Measurements from ENCODE around the gene PMAIP1. TPM values are rescaled to one million over a fixed set of nuclear protein-coding genes. Genes with fewer than 3 reads are reported as not detected.

Gene PMAIP1
- polyA plus RNA-seq, 4 donors: 1.4 to 7.5 (median 4.5) TPM

- FAIRE-seq: no peak
- peaks cover 0 to 9% of the 10 kb centered on the region in 2 donors for H3K9me3 ChIP-seq (ENCODE audit: control insufficient read depth in 2 of 2, insufficient read depth in 1 of 2, low read depth in 1 of 2, low read length in 1 of 2)
- no peaks in the 10 kb centered on the region for H3K36me3 ChIP-seq (ENCODE audit: control insufficient read depth in 3 of 3, insufficient read depth in 2 of 3, low read depth in 1 of 3, low read length in 3 of 3)
- DNase-seq: no peak
- WGBS, 3 donors: 67 to 76% (median 74%) methylated on average over 6 of the region's 6 CpGs
- no peak overlapping the region for H3K4me3 ChIP-seq (ENCODE audit: low read depth in 1 of 3, low read length in 3 of 3)
- H3K4me1 ChIP-seq (ENCODE audit: control insufficient read depth in 3 of 3, insufficient read depth in 2 of 3, low read depth in 1 of 3, low read length in 2 of 3): peaks cover 0 to 15% (median 1%) of the 10 kb centered on the region in 3 donors
- no peak overlapping the region for H3K27ac ChIP-seq (ENCODE audit: low read depth in 1 of 3, low read length in 2 of 3)
- no peaks in the 10 kb centered on the region for H3K27me3 ChIP-seq (ENCODE audit: control insufficient read depth in 3 of 3, insufficient read depth in 3 of 3, low read length in 3 of 3)
Observed at GRCh38 chr18:59865241-59865986, 34.4 kb upstream of the PMAIP1 start.

DNA sequence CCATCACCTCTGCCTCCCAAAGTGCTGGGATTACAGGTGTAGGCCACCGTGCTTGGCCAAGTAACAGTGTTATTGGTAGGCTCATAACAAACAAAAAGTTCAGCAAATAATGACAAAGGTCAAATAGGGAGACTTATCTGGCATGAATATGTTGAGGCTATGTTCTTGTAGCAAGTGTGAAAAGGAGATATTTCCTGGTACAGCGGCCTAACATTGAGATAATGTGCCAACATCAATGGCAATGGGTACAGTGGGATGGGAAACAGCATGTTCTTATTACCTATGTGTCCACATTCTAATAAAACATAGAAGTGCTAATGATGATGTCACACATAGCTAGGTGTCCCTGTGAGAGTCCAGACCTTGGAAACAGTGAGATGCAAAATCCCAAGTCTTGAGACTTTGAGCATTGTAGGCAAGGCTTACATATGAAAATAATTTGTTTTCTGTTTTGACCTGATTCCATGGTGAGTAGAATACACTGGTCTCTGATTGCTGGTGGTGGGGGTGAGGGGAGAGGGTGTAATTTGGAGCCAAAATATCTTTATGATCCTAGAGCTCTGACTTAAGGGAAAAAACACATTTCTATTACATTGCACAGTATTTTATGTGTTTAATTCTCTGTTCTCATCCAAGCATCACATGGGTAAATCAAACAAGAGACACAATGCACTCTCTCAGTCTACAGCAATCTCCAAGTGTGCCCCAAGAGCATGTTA is 33.1 kb upstream of the PMAIP1 start:
- FAIRE-seq (no peak), DNase-seq (peak in 1 of 2 donors; percentile 68)
- Histone ChIP-seq H3K27ac (ENCODE audit: low read depth in 1 of 3, low read length in 2 of 3) (no peak overlapping the region), H3K27me3 (ENCODE audit: control insufficient read depth in 3 of 3, insufficient read depth in 3 of 3, low read length in 3 of 3) (no peaks in the 10 kb centered on the region), H3K9me3 (ENCODE audit: control insufficient read depth in 2 of 2, insufficient read depth in 1 of 2, low read depth in 1 of 2, low read length in 1 of 2) (peaks cover 0 to 9% of the 10 kb centered on the region in 2 donors), H3K36me3 (ENCODE audit: control insufficient read depth in 3 of 3, insufficient read depth in 2 of 3, low read depth in 1 of 3, low read length in 3 of 3) (no peaks in the 10 kb centered on the region), H3K4me3 (ENCODE audit: low read depth in 1 of 3, low read length in 3 of 3) (no peak overlapping the region), H3K4me1 (ENCODE audit: control insufficient read depth in 3 of 3, insufficient read depth in 2 of 3, low read depth in 1 of 3, low read length in 2 of 3) (peaks cover 0 to 15% (median 1%) of the 10 kb centered on the region in 3 donors)
- WGBS, 3 donors: 8 to 63% (median 28%) methylated on average over 2 of the region's 2 CpGs

- DNase-seq (no peak), FAIRE-seq (no peak)
- H3K27me3 ChIP-seq (ENCODE audit: control insufficient read depth in 3 of 3, insufficient read depth in 3 of 3, low read length in 3 of 3): no peaks in the 10 kb centered on the region
- WGBS, 3 donors: 63 to 73% (median 72%) methylated on average over 5 of the region's 5 CpGs
- peaks cover 0 to 15% (median 1%) of the 10 kb centered on the region in 3 donors for H3K4me1 ChIP-seq (ENCODE audit: control insufficient read depth in 3 of 3, insufficient read depth in 2 of 3, low read depth in 1 of 3, low read length in 2 of 3)
- no peak overlapping the region for H3K27ac ChIP-seq (ENCODE audit: low read depth in 1 of 3, low read length in 2 of 3)
- no peak overlapping the region for H3K4me3 ChIP-seq (ENCODE audit: low read depth in 1 of 3, low read length in 3 of 3)
- no peaks in the 10 kb centered on the region for H3K36me3 ChIP-seq (ENCODE audit: control insufficient read depth in 3 of 3, insufficient read depth in 2 of 3, low read depth in 1 of 3, low read length in 3 of 3)
- peaks cover 0 to 4% of the 10 kb centered on the region in 2 donors for H3K9me3 ChIP-seq (ENCODE audit: control insufficient read depth in 2 of 2, insufficient read depth in 1 of 2, low read depth in 1 of 2, low read length in 1 of 2)
Observed at GRCh38 chr18:59867337-59868104, 32.3 kb upstream of the PMAIP1 start.

GRCh38 chr18:59870623-59871130 is 29.1 kb upstream of the PMAIP1 start:
- DNase-seq: no peak
- no peaks in the 10 kb centered on the region for H3K9me3 ChIP-seq (ENCODE audit: control insufficient read depth in 2 of 2, insufficient read depth in 1 of 2, low read depth in 1 of 2, low read length in 1 of 2)
- no peak overlapping the region for H3K4me3 ChIP-seq (ENCODE audit: low read depth in 1 of 3, low read length in 3 of 3)
- FAIRE-seq: no peak
- no peak overlapping the region for H3K27ac ChIP-seq (ENCODE audit: low read depth in 1 of 3, low read length in 2 of 3)
- no peaks in the 10 kb centered on the region for H3K4me1 ChIP-seq (ENCODE audit: control insufficient read depth in 3 of 3, insufficient read depth in 2 of 3, low read depth in 1 of 3, low read length in 2 of 3)
- no peaks in the 10 kb centered on the region for H3K36me3 ChIP-seq (ENCODE audit: control insufficient read depth in 3 of 3, insufficient read depth in 2 of 3, low read depth in 1 of 3, low read length in 3 of 3)
- H3K27me3 ChIP-seq (ENCODE audit: control insufficient read depth in 3 of 3, insufficient read depth in 3 of 3, low read length in 3 of 3): no peaks in the 10 kb centered on the region

- FAIRE-seq: no peak
Observed at GRCh38 chr18:59871711-59872362, 28.0 kb upstream of the PMAIP1 start.

DNA sequence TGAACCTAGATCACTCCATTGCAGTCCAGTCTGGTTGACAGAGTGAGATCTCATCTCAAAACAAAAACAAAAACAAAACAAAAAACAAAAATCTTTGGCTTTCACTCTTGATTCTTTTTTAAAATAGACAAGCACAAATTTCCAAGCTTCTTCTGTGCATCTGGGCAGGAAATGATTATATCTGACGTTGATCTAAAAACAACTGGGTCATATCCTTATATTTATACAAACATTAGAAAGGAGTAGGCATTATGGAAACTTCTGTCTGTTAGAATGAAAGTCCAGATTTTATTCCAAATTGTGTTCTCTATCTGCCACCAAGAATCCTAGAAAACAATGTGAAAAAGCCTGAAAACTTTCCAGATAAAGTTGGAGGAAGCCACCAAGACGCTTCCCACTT is 26.2 kb upstream of the PMAIP1 start:
- Histone ChIP-seq H3K27ac (ENCODE audit: low read depth in 1 of 3, low read length in 2 of 3) (no peak overlapping the region), H3K4me3 (ENCODE audit: low read depth in 1 of 3, low read length in 3 of 3) (no peak overlapping the region), H3K9me3 (ENCODE audit: control insufficient read depth in 2 of 2, insufficient read depth in 1 of 2, low read depth in 1 of 2, low read length in 1 of 2) (no peaks in the 10 kb centered on the region), H3K36me3 (ENCODE audit: control insufficient read depth in 3 of 3, insufficient read depth in 2 of 3, low read depth in 1 of 3, low read length in 3 of 3) (no peaks in the 10 kb centered on the region), H3K4me1 (ENCODE audit: control insufficient read depth in 3 of 3, insufficient read depth in 2 of 3, low read depth in 1 of 3, low read length in 2 of 3) (no peaks in the 10 kb centered on the region), H3K27me3 (ENCODE audit: control insufficient read depth in 3 of 3, insufficient read depth in 3 of 3, low read length in 3 of 3) (no peaks in the 10 kb centered on the region)
- FAIRE-seq (no peak), DNase-seq (no peak)
- WGBS, 3 donors: 57 to 87% (median 72%) methylated on average over 2 of the region's 2 CpGs

More at GRCh38 chr18:59871711-59872362, 28.0 kb upstream of the PMAIP1 start:
- 81 to 84% (median 83%) methylated on average over 10 of the region's 10 CpGs for WGBS, 3 donors
- H3K4me1 ChIP-seq (ENCODE audit: control insufficient read depth in 3 of 3, insufficient read depth in 2 of 3, low read depth in 1 of 3, low read length in 2 of 3): no peaks in the 10 kb centered on the region
- no peak overlapping the region for H3K4me3 ChIP-seq (ENCODE audit: low read depth in 1 of 3, low read length in 3 of 3)
- no peak for DNase-seq
- no peak overlapping the region for H3K27ac ChIP-seq (ENCODE audit: low read depth in 1 of 3, low read length in 2 of 3)
- no peaks in the 10 kb centered on the region for H3K9me3 ChIP-seq (ENCODE audit: control insufficient read depth in 2 of 2, insufficient read depth in 1 of 2, low read depth in 1 of 2, low read length in 1 of 2)
- no peaks in the 10 kb centered on the region for H3K36me3 ChIP-seq (ENCODE audit: control insufficient read depth in 3 of 3, insufficient read depth in 2 of 3, low read depth in 1 of 3, low read length in 3 of 3)
- H3K27me3 ChIP-seq (ENCODE audit: control insufficient read depth in 3 of 3, insufficient read depth in 3 of 3, low read length in 3 of 3): no peaks in the 10 kb centered on the region

DNA sequence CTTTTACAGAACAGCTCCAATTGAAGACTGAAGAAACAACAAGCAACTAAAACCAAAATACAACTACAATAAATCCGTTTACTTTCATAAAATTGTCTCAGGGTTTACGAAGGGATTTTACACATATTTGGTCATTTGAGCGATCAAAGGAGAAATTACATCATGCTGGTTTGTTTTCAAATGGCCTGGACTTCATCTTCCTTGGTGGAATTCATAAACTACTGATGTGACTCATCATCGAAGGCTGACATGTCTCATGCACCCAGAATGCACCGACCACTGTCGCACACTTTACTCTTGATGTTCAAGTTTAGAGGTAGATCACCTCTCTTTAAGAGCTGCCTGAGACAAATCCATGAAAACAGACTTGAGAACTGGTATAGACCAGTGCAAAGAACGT is 25.6 kb upstream of the PMAIP1 start:
- H3K9me3 ChIP-seq (ENCODE audit: control insufficient read depth in 2 of 2, insufficient read depth in 1 of 2, low read depth in 1 of 2, low read length in 1 of 2): no peaks in the 10 kb centered on the region
- H3K4me1 ChIP-seq (ENCODE audit: control insufficient read depth in 3 of 3, insufficient read depth in 2 of 3, low read depth in 1 of 3, low read length in 2 of 3): no peaks in the 10 kb centered on the region
- H3K4me3 ChIP-seq (ENCODE audit: low read depth in 1 of 3, low read length in 3 of 3): no peak overlapping the region
- no peaks in the 10 kb centered on the region for H3K36me3 ChIP-seq (ENCODE audit: control insufficient read depth in 3 of 3, insufficient read depth in 2 of 3, low read depth in 1 of 3, low read length in 3 of 3)
- no peak overlapping the region for H3K27ac ChIP-seq (ENCODE audit: low read depth in 1 of 3, low read length in 2 of 3)
- 72 to 87% (median 84%) methylated on average over 7 of the region's 7 CpGs for WGBS, 3 donors
- DNase-seq: no peak
- no peak for FAIRE-seq
- no peaks in the 10 kb centered on the region for H3K27me3 ChIP-seq (ENCODE audit: control insufficient read depth in 3 of 3, insufficient read depth in 3 of 3, low read length in 3 of 3)

DNA sequence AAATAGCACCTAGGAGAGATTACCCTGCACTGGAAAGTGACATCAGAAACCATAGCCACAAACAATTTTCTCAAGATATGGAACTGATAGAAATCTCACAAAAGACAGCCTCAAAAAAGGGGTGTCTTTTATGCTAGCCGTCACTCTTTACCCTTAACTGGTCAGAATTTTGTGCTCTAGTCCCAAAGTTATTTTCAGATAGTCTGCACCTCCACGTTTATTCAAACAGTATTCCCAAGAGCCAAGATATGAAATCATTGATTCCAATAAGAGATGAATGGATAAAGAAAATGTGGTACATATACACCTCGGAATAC is 23.5 kb upstream of the PMAIP1 start:
- Histone ChIP-seq H3K27me3 (ENCODE audit: control insufficient read depth in 3 of 3, insufficient read depth in 3 of 3, low read length in 3 of 3) (no peaks in the 10 kb centered on the region), H3K27ac (ENCODE audit: low read depth in 1 of 3, low read length in 2 of 3) (no peak overlapping the region), H3K36me3 (ENCODE audit: control insufficient read depth in 3 of 3, insufficient read depth in 2 of 3, low read depth in 1 of 3, low read length in 3 of 3) (no peaks in the 10 kb centered on the region), H3K4me1 (ENCODE audit: control insufficient read depth in 3 of 3, insufficient read depth in 2 of 3, low read depth in 1 of 3, low read length in 2 of 3) (peaks cover 0 to 8% (median 0%) of the 10 kb centered on the region in 3 donors), H3K4me3 (ENCODE audit: low read depth in 1 of 3, low read length in 3 of 3) (no peak overlapping the region), H3K9me3 (ENCODE audit: control insufficient read depth in 2 of 2, insufficient read depth in 1 of 2, low read depth in 1 of 2, low read length in 1 of 2) (no peaks in the 10 kb centered on the region)
- 79 to 89% (median 83%) methylated on average over 3 of the region's 3 CpGs for WGBS, 3 donors
- FAIRE-seq: no peak
- DNase-seq: no peak

Measured in small intestine (tissue), 7 donors.